ENCODE measurements around the gene NCAPD3.

DNA sequence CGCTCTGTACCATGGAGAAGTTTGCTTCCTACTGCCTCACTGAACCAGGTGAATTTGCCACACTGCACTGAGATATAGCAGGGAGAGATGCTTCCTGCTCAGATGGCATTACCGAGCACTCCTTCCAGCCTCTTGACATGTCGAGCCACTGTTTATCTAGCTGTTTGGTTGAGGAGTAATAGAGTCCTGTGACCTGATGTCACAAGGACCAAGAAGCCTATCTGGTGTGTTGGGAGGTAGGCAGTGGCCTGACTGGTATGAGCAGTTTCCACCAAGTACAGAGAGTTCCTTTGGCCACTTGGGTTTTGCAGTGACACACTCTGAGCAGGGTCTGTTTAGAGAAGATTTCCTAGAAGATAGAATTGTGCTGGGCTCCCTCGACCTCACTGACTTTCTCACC, 34.8 kb upstream of the NCAPD3 start:
- TF ChIP-seq, protein P1, sequence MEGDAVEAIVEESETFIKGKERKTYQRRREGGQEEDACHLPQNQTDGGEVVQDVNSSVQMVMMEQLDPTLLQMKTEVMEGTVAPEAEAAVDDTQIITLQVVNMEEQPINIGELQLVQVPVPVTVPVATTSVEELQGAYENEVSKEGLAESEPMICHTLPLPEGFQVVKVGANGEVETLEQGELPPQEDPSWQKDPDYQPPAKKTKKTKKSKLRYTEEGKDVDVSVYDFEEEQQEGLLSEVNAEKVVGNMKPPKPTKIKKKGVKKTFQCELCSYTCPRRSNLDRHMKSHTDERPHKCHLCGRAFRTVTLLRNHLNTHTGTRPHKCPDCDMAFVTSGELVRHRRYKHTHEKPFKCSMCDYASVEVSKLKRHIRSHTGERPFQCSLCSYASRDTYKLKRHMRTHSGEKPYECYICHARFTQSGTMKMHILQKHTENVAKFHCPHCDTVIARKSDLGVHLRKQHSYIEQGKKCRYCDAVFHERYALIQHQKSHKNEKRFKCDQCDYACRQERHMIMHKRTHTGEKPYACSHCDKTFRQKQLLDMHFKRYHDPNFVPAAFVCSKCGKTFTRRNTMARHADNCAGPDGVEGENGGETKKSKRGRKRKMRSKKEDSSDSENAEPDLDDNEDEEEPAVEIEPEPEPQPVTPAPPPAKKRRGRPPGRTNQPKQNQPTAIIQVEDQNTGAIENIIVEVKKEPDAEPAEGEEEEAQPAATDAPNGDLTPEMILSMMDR (IDR thresholded peaks at IDR 0.05), result no peak
- peak; percentile 77 for TF ChIP-seq POLR2AphosphoS5 (IDR thresholded peaks at IDR 0.05)
